HG03108 (cell line): Measurements from ENCODE around the gene TOX2.

Experiments
- ATAC-seq: cut with Tn5 transposase; IDR thresholded peaks from one replicate; pipeline ENCODE4 v1.9.1; 2021; ENCODE audit warnings: moderate library complexity; ENCODE audit not compliant: unreplicated experiment

TOX2 gene

DNA sequence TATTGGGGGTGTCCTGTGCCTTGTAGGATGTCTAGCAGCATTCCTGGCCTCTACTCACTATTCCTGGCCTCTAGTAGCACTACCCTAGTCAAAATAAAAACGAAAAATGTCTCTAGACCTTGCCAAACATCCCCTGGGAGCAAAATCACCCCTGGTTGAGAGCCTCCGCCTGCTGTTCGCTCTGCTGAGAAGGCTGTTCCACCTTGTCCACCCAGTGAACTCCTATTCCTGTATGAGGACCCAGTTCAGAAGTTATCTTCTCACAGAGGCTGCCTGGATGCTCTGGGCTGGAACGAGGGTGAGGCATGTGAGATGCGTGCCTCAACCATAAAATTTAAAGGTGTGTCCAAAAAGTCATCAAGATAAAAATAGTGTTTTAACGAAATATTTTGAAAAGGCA lies 101.9 kb downstream of the TOX2 start:
- ATAC-seq, result no peak

GRCh38 chr20:44017211-44017610 lies 102.6 kb downstream of the TOX2 start:
- no peak for ATAC-seq

DNA sequence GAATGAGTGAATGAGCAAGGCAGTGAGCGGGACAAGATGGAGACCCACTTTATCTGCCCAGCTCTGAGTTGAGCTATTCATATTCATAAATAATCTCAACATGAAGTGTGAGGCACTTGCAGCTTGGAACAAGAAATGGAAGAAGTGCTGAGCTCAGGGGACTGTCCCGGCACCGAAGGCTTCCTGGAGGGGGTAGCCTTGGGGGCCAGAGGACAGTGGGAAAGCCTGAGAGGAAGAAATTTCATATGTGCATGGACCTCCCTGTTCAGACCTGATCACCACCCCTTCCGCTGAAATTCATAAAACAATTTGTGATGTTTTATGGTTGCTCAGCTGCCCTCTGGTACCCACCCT lies 103.2 kb downstream of the TOX2 start:
- no peak for ATAC-seq

DNA sequence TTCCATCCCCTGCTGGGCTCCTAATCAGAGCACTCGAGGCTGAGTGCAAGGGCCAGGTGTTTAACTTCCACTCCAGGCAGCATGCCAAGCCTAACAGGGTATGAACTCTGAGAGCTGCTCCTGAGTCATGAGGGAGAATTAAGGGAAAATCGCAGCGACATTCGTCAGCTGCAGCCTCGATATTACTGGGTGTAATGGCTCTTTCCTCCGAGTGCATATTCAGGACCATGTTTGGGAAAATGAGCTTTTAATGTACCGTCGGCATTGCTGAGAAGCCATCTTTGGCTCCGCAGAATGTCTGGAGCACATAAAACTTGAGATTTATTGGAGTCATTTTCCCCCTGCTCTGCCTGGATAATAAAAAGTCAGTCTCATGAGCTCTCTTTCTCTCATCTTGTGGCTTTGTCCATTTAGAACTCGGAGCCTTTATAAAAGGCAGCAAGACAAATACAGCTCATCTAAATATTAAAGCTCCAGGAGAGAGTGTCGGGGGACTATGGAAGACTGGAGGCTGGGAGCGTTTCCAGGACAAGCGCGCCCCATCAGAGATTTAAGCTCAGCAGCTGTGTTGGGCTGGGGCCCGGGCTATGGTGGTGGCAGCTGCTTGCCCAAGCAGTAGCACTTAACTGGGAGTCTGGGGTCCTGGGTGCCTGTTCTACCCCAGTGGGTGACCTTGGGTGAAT lies 103.7 kb downstream of the TOX2 start:
- ATAC-seq, result no peak

- ATAC-seq, result no peak
Observed at GRCh38 chr20:44018942-44019637, 104.4 kb downstream of the TOX2 start.

- no peak for ATAC-seq
Observed at GRCh38 chr20:44019638-44020335, 105.1 kb downstream of the TOX2 start.

GRCh38 chr20:44020406-44021148 lies 105.9 kb downstream of the TOX2 start:
- no peak for ATAC-seq

DNA sequence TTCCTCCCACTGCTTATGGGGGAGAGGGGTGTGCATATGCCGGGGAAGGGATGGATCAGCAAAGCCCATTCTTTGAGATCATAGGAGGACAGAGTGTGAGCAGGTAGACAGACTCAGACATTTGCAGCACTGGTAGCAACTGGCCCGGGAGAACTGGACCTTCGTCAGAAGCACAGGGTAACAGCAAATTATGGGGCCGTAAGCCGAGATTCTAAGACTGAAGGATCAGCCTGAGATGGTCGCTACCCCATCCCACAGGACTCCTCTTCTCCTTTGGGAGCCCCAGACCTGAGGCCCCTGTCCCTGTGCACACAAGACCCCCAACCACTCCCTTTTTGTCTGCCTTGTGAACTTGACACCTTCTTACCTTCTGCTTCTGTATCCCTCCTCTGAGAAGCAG lies 106.5 kb downstream of the TOX2 start:
- no peak for ATAC-seq

DNA sequence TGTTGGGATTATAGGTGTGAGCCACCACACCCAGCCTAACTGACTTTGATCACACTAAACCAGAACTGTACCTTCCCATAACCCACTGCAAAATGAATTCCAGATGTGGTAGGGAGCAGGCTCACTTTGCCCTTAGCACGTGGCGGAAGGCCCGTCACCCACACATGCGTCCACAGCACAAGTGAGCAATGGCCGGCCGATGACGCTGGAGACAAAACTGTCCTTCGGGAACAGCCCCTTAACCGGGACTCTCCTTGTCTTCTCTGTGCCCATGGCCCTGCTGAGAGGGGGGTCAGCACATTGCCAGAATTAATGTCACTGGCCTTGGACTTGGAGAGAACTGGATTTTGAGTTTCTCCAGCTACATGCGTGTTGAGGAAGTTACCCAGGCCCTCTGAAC lies 107.2 kb downstream of the TOX2 start:
- ATAC-seq, result no peak

GRCh38 chr20:44022464-44022863 lies 107.8 kb downstream of the TOX2 start:
- no peak for ATAC-seq

GRCh38 chr20:44023515-44024371 lies 109.1 kb downstream of the TOX2 start:
- no peak for ATAC-seq

GRCh38 chr20:44024820-44025580 lies 110.3 kb downstream of the TOX2 start:
- ATAC-seq, result no peak

DNA sequence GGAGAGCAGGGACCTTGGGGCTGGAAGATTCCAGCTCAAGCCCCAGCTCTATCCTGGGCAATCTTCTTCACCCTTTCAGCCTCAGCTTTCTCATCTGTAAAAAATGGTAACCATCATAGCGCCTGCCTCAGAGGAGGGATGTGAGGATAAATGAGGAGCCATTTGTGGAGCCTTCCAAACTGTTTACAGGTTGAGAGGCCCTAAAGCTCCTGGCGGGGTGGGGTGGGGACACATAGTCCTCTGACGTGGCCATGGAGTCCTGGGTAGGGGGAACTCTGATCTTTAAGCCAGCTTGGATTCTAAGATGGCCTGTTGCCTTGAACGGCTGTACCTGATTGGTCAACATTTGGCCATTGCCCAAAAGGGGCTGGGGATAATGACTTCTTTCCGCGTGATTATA lies 111.1 kb downstream of the TOX2 start:
- no peak for ATAC-seq

GRCh38 chr20:44026647-44027342 lies 112.1 kb downstream of the TOX2 start:
- no peak for ATAC-seq

DNA sequence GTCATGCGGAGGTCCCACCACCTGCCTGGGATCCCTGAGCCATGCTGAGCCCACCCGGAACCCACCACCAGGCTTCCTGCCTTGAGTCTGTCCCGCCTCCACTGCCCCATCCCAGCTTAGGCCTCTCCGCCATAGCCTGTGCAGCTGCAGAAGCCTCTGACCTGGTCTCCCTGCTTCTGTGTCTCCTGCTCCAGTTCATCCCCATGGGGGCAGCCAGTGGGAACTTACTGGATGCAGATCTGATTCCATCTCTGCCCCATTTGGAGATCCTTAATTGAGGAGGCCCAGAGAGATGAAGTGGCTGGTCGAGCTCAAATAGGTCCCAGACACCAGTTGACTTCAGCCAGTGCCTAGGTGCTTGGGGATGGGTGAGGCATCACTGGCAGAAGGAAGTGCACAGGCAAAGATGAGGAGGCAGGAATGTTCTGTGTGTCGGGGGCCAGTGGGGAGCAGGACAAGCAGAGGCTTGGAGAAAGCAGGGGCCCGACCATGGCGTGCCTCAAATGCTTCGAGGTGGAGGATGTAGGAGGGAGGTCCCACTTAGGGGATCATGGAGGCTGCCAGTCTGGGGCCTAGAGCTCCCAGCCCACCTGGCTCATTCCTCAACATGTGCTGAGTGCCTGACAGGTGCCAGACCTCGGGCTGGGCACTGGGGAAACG lies 112.8 kb downstream of the TOX2 start:
- no peak for ATAC-seq

GRCh38 chr20:44028003-44028730 lies 113.5 kb downstream of the TOX2 start:
- ATAC-seq, result no peak

DNA sequence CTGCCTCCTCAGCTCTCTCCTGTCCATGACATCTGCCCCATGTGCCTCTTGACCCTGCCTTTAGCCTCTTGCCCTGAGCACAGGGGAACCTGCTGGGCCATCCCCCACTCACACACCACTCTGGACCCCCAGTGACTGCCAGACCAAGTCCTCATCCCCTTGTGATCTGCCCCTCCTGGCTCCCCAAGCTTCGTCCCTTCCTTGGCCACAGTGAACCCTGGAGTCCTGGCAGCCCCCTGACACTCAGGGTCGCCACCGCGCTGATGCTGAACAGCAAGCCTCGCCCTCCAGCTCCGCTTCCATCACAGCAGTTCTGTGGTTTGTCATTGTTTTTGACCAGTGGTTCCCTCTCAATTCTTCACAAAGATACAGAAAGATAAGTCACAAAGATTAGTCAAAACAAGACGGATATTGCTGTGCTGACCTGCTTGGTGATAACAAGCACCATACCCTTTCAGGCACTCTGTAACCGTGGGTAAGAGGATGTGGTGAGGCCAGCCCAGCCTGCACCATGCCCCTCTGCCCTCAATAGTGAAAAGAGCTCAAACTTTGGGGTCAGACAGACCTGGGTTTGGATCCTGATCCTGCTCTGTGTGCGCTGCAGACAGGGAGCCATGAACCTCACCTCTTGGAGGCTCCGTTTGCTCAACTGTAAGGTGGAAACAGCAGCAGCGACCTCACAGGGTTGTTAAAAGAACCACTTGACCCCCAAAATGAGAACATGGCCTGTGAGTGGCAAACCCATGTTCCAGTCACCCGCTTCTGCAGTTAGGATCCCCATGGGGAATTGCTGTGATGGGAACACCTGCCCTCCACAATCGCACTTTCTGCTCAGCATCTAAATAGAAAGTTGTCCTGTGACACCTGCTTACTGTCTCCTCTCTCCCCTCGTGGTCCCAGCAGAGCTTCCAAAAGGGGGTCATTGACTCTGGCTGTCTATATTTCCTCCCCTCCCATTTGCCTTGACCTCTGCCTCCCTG lies 114.5 kb downstream of the TOX2 start:
- peak; percentile 78 for ATAC-seq
